ENCODE data around the gene UGT1A6.

UGT1A6 gene

GRCh38 chr2:233674314-233674713, 18.4 kb upstream of the UGT1A6 start:
- Mint-ChIP-seq H3K4me3 (no peak overlapping the region), H3K27me3 (peaks cover 47% of the 10 kb centered on the region), H3K4me1 (ENCODE audit: low read depth) (no peaks in the 10 kb centered on the region), H3K9me3 (no peaks in the 10 kb centered on the region), H3K27ac (no peak overlapping the region), H3K36me3 (ENCODE audit: low read depth) (no peaks in the 10 kb centered on the region)
- DNase-seq = no peak

DNA sequence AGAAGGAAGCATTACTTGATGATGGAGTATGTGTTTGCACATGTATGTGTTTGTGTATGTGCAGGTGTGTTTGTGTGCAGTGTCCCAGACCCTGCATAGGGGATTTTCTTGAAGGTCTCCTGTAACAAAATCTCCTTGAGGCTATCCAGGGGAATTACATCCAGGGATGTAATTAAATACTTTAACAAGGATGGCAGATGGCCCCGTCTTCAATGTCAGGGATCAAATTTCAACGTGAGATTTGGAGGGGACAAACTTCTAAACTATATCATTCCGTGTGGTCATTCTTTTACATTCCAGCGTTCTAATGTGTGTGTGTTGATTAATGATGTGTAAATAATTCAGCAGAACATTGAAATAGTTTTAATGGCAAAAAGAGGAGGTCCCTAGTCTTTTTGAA, 17.7 kb upstream of the UGT1A6 start:
- H3K27ac Mint-ChIP-seq = no peak overlapping the region
- no peaks in the 10 kb centered on the region for H3K9me3 Mint-ChIP-seq
- H3K36me3 Mint-ChIP-seq (ENCODE audit: low read depth) = no peaks in the 10 kb centered on the region
- H3K27me3 Mint-ChIP-seq = peaks cover 49% of the 10 kb centered on the region
- no peak overlapping the region for H3K4me3 Mint-ChIP-seq
- no peak for DNase-seq
- no peaks in the 10 kb centered on the region for H3K4me1 Mint-ChIP-seq (ENCODE audit: low read depth)

DNA sequence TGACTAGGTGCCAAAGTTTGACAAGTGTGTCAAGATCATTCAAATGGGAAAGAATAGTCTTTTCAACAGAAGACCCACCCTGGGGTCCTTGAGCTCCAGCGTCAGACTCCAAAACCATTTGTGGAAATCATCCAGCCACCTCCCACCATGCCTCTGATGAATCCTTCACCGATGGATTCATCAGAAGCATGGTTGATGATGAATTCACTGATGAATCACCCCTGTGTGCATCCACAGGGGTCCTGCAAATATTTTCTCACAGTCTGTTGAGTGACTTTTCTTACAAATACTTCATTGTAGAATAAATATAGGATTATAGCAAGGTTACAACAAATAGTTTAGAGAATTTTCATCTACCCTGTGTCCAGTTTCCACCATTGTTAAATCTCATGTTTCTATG, 16.6 kb upstream of the UGT1A6 start:
- Mint-ChIP-seq H3K27ac (no peak overlapping the region), H3K4me1 (ENCODE audit: low read depth) (no peaks in the 10 kb centered on the region), H3K27me3 (peaks cover 49% of the 10 kb centered on the region), H3K9me3 (no peaks in the 10 kb centered on the region), H3K36me3 (ENCODE audit: low read depth) (no peaks in the 10 kb centered on the region), H3K4me3 (no peak overlapping the region)
- no peak for DNase-seq

DNA sequence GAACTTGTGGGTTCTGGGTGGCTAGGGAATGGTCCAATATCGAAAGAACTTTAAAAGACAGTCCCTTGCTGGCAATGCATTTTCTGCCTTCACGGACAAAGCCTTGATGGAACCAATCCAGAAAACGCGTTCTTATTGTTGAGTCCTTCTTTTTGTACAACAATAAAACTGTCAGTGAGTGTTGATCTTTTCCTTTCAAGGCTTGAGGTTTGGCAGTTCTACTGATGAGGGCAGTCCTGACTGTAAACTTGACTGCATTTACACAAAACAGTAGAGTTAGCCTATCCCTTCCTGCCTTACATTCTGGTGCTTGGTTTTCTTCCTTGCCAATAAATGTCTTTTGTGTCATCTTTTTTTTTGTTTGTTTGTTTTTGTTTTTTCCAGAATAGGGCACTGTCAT, 13.5 kb upstream of the UGT1A6 start:
- Mint-ChIP-seq H3K27me3 (peaks cover 31% of the 10 kb centered on the region), H3K4me3 (no peak overlapping the region), H3K27ac (no peak overlapping the region), H3K9me3 (no peaks in the 10 kb centered on the region), H3K4me1 (ENCODE audit: low read depth) (no peaks in the 10 kb centered on the region), H3K36me3 (ENCODE audit: low read depth) (no peaks in the 10 kb centered on the region)
- DNase-seq = no peak

- Mint-ChIP-seq H3K36me3 (ENCODE audit: low read depth) (no peaks in the 10 kb centered on the region), H3K27me3 (peaks cover 33% of the 10 kb centered on the region), H3K4me3 (no peak overlapping the region), H3K9me3 (no peaks in the 10 kb centered on the region), H3K4me1 (ENCODE audit: low read depth) (no peaks in the 10 kb centered on the region), H3K27ac (no peak overlapping the region)
- no peak for DNase-seq
These were observed 12.2 kb upstream of the UGT1A6 start for GRCh38 chr2:233680361-233681045.

DNA sequence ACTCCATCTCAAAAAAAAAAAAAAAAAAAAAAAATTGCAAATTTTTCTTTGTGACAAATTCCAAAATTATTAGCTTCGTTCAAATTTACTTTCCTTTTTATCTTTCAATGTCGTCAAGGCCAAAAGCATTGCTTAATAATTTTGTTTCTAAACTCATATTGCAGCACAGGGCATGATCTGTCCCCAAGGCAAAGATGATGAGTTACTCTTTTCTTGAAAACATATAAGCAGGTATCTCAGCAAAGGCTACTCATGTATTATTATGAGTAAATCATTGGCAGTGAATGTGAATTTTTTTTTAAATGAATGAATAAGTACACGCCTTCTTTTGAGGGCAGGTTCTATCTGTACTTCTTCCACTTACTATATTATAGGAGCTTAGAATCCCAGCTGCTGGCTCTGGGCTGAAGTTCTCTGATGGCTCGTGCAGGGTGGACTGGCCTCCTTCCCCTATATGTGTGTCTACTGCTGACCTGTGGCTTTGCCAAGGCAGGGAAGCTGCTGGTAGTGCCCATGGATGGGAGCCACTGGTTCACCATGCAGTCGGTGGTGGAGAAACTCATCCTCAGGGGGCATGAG, 11.1 kb upstream of the UGT1A6 start, which contains the start of gene UGT1A7:
TSS of gene UGT1A7 (plus strand) at position 381 of the 579 bp plus-strand sequence. CDS start at position 418, 37 bp downstream.
- Mint-ChIP-seq H3K4me3 (no peak within 1 kb of the TSS), H3K27ac (no peak within 1 kb of the TSS), H3K4me1 (ENCODE audit: low read depth) (no peaks in the 10 kb centered on the region), H3K9me3 (no peaks in the 10 kb centered on the region), H3K27me3 (peaks cover 29% of the 10 kb centered on the region), H3K36me3 (ENCODE audit: low read depth) (no peaks in the 10 kb centered on the region)
- no peak for DNase-seq

- Mint-ChIP-seq H3K4me3 (no peak overlapping the region), H3K9me3 (no peaks in the 10 kb centered on the region), H3K36me3 (ENCODE audit: low read depth) (no peaks in the 10 kb centered on the region), H3K4me1 (ENCODE audit: low read depth) (no peaks in the 10 kb centered on the region), H3K27me3 (peaks cover 19% of the 10 kb centered on the region), H3K27ac (no peak overlapping the region)
- DNase-seq = no peak
These were observed 8.1 kb upstream of the UGT1A6 start for GRCh38 chr2:233684640-233685039.

DNA sequence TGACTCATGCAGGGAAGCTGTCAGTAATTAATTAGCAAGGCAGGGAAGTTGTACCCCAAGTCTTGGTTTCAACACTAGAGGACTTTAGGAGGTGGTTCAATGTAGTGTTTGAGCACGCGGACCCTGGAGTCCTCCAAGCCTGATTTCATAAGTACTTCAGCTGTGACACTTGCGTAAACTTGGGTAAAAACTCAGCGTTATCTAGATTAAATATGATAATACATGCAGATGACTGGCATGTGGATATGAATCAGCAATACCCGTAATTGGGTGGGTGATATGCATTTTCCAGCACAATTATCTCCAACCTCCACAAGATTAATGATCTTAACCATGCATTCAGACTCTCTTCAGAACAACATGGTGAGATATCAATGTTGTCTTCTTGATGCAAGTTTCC, 5.8 kb upstream of the UGT1A6 start:
- H3K27me3 Mint-ChIP-seq = peaks cover 14% of the 10 kb centered on the region
- no peaks in the 10 kb centered on the region for H3K9me3 Mint-ChIP-seq
- no peak overlapping the region for H3K4me3 Mint-ChIP-seq
- H3K36me3 Mint-ChIP-seq (ENCODE audit: low read depth) = no peaks in the 10 kb centered on the region
- H3K27ac Mint-ChIP-seq = no peak overlapping the region
- no peaks in the 10 kb centered on the region for H3K4me1 Mint-ChIP-seq (ENCODE audit: low read depth)
- no peak for DNase-seq

- peaks cover 14% of the 10 kb centered on the region for H3K27me3 Mint-ChIP-seq
- H3K9me3 Mint-ChIP-seq = no peaks in the 10 kb centered on the region
- H3K4me1 Mint-ChIP-seq (ENCODE audit: low read depth) = no peaks in the 10 kb centered on the region
- DNase-seq = no peak
- no peaks in the 10 kb centered on the region for H3K36me3 Mint-ChIP-seq (ENCODE audit: low read depth)
- H3K27ac Mint-ChIP-seq = no peak overlapping the region
- H3K4me3 Mint-ChIP-seq = no peak overlapping the region
These were observed 4.3 kb upstream of the UGT1A6 start for GRCh38 chr2:233688341-233688740.

DNA sequence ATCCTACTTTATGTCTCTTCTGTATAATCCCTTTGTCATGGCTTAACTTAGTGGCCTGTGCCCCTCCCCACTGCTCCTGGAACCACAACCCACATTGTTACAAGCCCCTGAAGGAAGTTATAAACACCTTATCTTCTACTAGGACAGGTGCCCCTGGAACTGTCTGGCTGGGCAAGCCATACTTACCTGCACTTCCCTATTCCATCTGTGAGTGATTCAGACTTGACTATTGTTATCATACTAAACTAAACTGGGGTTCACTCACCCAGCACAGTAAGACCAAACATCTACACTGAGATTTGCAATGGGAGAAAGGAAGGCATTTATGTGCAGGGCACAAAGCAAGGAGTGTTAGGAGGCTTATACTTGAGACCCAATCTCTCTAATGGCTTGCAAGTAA, 3.7 kb upstream of the UGT1A6 start:
- Mint-ChIP-seq H3K9me3 (no peaks in the 10 kb centered on the region), H3K27me3 (peaks cover 14% of the 10 kb centered on the region), H3K27ac (no peak overlapping the region), H3K36me3 (ENCODE audit: low read depth) (no peaks in the 10 kb centered on the region), H3K4me1 (ENCODE audit: low read depth) (no peaks in the 10 kb centered on the region), H3K4me3 (no peak overlapping the region)
- no peak for DNase-seq

DNA sequence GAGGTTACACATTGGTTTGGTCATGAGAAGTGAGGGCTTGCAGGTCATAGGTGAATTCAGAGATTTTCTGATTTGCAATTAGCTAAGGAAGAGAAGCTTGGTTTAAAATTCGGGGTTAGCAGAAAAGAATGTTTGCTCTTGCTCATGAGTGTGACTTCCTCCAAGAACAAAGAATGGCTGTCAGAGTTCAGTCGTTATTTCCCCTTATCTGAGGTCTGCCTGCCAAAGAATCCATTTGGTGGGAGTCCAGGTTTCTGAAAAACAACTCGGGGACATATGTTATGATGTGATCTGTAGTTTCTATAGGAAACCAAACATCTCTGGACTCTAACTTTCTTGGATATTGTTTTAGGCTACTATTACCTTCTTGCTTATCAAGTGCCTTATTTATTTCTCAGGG, 3.2 kb upstream of the UGT1A6 start:
- H3K4me3 Mint-ChIP-seq = no peak overlapping the region
- no peaks in the 10 kb centered on the region for H3K36me3 Mint-ChIP-seq (ENCODE audit: low read depth)
- no peak overlapping the region for H3K27ac Mint-ChIP-seq
- H3K4me1 Mint-ChIP-seq (ENCODE audit: low read depth) = no peaks in the 10 kb centered on the region
- H3K9me3 Mint-ChIP-seq = no peaks in the 10 kb centered on the region
- DNase-seq = no peak
- H3K27me3 Mint-ChIP-seq = peaks cover 14% of the 10 kb centered on the region

DNA sequence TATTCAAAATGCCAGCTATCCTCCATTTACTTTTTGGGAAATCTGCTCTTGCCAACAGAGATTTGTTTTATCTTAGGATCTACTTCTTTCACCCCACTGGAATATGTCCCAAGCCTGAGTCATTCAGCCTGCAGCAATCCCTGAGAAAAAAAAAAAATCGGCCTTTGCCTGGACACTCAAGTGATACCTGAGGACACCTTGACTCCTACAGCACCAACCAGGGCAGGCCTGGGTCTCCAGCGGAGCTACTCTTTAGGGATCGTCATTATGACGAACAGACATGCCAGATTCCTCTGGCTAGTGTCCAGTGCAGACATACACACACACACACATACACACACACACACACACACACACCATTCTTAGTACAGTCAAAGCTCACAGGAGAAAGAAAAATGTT, 2.2 kb upstream of the UGT1A6 start:
- Mint-ChIP-seq H3K36me3 (ENCODE audit: low read depth) (no peaks in the 10 kb centered on the region), H3K27me3 (peaks cover 12% of the 10 kb centered on the region), H3K4me3 (no peak overlapping the region), H3K27ac (no peak overlapping the region), H3K9me3 (no peaks in the 10 kb centered on the region), H3K4me1 (ENCODE audit: low read depth) (no peaks in the 10 kb centered on the region)
- DNase-seq = no peak

DNA sequence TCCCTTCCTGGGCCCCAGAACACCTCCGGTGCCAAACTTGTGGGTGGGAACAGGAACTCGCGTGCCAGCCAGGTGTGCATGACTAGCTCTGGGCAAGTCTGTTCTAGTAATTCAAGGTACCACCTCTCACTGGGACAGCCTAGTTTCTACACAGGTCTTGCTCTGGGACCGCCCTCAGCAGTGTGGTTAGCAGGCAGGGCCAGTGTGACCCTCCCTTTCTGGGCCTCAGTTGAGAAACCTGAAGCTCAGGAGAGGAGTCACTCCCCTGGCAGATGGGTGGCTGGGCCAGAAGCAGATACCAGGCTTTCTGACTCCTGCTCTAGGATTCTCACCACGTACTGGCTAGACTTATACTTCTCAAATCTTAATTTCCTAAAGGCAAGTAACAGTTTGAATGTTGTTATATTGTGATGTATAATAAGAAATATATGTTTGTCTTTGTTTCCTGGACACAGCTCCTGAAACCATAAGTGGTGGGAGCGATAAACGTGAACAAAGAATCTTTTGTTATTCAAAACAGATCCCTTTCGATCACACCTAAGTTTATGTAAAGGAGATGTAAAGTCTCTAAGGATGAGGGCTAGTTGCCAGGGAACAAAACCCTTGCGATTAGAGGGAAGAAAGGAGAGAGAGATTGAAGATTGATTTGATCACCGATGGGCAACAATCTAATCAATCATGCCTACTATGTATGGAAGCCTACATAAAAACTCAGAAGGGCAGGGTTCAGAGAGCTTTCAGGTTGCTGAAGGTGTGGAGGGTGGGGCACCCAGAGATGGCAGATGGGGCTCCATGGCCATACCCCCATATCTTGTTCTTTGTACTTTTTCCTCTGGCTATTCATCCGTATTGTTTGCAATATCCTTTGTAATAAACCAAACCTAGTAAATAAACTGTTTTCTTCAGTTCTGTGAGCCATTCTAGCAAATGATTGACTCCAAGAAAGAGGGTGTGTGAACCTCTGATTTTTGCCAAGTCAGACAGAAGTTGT, 952 bp upstream of the UGT1A6 start:
- no peak overlapping the region for H3K27ac Mint-ChIP-seq
- peaks cover 12% of the 10 kb centered on the region for H3K27me3 Mint-ChIP-seq
- no peaks in the 10 kb centered on the region for H3K36me3 Mint-ChIP-seq (ENCODE audit: low read depth)
- H3K4me1 Mint-ChIP-seq (ENCODE audit: low read depth) = no peaks in the 10 kb centered on the region
- H3K9me3 Mint-ChIP-seq = no peaks in the 10 kb centered on the region
- H3K4me3 Mint-ChIP-seq = no peak overlapping the region
- DNase-seq = no peak

GRCh38 chr2:233693963-233694362, 1.3 kb downstream of the UGT1A6 start:
- Mint-ChIP-seq H3K27ac (no peak overlapping the region), H3K4me1 (ENCODE audit: low read depth) (no peaks in the 10 kb centered on the region)

DNA sequence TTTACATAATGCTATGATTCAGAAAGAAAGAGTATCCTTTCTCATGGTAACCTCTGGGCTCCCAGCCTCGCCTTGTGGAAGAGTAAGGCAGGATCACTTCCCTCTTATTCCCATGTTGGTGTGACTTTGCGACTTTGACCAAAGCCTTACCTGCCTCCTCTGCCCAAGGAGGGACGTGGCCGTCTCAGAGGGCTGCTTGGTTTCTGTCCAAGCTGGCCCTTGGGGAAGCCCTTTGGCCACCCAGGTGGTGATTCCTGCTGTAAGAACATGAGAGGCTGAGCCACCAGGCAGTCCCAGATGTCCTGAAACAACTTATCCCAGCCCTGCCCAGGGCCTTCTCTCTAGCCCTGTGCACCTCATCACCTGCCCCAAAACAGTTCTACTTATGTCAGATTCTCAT, 6.0 kb downstream of the UGT1A6 start:
- Mint-ChIP-seq H3K27me3 (peaks cover 3% of the 10 kb centered on the region), H3K4me1 (ENCODE audit: low read depth) (no peaks in the 10 kb centered on the region), H3K9me3 (peaks cover 2% of the 10 kb centered on the region), H3K27ac (no peak overlapping the region), H3K36me3 (ENCODE audit: low read depth) (no peaks in the 10 kb centered on the region), H3K4me3 (no peak overlapping the region)
- no peak for DNase-seq

More at GRCh38 chr2:233693963-233694362, 1.3 kb downstream of the UGT1A6 start:
- Mint-ChIP-seq H3K36me3 (ENCODE audit: low read depth) (no peaks in the 10 kb centered on the region), H3K4me3 (no peak overlapping the region), H3K27me3 (peaks cover 6% of the 10 kb centered on the region), H3K9me3 (no peaks in the 10 kb centered on the region)
- no peak for DNase-seq
